GM21529 (cell line): Measurements from ENCODE around the gene CMSS1.

Experiments used
- ATAC-seq: cut with Tn5 transposase; IDR thresholded peaks from one replicate; pipeline ENCODE4 v1.9.1; 2021; ENCODE audit not compliant: unreplicated experiment

Gene CMSS1

DNA sequence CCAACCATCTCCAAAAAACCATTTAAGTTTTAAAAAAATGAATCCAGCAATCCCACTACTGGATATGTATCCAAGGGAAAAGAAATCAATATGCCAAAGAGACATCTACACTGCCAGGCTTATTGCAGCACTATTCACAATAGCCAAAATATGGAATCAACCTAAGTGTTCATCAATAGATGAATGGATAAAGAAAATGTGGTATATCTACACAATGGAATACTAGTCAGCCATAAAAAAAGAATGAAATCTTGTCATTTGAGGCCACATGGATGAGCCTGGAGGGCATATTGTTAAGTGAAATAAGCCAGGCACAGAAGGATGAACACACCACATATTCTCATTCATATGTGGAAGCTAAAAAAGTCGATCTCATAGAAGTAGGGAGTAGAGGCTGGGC, 160.6 kb downstream of the CMSS1 start:
- ATAC-seq: no peak

DNA sequence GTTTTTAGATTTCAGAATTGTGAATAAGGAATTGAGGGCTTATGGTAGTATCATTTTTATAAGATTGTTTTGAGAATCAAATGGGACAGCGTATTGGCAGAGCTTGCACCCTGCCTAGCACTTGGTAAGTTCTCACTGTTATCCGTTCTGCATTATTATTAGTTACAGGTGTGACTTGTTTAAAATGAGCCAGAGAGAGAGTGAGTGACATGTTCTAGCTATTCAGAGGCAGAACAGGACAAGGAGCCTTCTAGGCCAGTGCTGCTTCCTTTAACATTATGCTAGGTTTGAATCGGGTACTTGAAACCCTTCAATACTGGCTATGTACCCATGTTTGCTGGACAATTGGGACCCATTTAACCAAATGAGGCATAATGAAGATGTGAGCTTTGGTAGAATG, 162.9 kb downstream of the CMSS1 start:
- no peak for ATAC-seq

DNA sequence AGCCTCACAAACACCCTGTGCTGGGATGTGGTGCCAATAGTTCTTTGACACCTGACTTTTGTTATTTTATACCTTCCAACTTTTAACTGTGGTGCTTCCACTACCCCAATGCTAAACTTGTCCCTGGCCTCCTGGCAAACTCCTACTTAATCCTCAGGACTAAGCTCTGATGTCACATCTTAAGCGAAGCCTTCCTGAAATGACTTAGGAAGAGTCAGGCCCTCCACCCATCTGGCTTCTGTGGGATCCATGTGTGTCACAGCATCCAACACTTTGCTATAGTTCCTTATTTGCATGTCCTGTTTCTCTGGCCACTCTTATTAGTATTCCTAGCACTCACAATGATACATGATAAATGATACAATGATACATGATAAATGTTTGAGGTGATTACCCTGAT, 163.5 kb downstream of the CMSS1 start:
- ATAC-seq: no peak

DNA sequence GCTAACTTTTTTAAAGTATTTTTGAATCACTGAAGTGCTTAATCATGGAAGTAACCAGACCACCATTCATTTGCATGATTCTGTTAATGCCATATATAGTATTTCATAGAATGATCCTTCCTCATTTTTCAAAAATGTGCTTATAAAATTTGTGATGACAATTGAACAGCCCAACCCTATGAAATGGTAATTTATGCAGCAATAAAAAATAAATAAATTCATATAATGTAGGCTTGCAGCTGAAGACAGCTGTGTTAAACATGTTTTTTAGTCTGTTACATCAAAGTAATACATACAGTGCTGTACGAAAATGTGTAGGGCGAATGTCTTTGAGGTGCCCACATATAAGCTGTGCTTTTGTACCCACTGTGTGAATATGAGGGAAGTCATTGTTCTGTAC, 165.0 kb downstream of the CMSS1 start:
- no peak for ATAC-seq

DNA sequence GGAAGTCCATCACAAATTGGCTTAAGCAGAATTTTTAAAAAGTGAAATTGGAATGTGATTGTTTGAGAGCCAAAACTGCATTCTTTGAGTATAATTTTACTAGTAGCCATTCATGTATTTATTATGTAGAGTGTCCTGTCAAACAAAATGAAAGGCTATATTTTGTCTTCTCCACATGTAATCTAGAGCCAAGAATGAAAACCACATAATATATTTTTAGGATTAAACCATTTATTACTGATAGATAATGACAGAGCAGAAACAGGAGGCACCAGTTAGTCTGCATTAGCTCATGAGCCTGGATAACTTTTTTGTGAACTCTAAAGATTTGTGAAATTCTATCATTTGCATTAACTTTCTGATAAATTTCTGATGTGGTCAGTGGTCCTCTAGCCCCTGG, 166.5 kb downstream of the CMSS1 start:
- ATAC-seq: no peak

DNA sequence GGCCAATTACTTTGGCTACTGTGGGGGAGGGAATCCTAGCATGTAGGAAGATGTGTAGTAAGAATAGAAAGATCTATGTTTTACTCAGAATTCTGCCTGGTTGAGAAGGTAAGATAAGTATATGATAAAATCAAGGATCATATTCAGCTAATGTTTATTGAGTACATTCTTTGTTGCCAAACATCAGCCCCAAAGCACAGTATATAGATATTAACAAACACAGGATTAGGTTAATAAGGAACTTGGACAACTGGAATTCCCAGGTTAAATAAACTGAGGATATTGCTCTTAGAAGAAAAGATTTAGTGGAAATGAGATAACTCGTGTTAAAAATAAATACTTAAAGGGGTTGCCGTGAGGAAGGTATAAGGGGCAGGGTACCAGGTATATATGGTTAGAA, 167.0 kb downstream of the CMSS1 start:
- ATAC-seq: no peak

DNA sequence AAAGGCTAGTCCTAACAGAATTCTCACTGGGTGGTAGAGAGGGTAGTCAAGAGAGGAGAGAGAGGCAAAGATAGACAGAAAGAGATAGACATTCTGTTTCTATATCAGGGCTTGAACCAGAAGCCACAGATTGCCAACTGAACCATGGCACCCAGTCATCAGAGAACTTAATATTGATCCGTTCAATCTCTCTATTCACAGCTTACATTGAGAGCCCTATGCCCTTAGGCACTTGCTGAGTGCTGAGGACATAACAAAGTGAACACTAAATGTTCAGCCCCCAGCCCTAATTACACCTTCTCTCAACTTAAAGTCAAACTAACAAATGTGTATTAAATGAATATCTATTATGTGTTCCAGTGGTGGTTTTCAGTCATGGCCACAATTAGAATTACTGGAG, 172.5 kb downstream of the CMSS1 start:
- ATAC-seq: no peak

DNA sequence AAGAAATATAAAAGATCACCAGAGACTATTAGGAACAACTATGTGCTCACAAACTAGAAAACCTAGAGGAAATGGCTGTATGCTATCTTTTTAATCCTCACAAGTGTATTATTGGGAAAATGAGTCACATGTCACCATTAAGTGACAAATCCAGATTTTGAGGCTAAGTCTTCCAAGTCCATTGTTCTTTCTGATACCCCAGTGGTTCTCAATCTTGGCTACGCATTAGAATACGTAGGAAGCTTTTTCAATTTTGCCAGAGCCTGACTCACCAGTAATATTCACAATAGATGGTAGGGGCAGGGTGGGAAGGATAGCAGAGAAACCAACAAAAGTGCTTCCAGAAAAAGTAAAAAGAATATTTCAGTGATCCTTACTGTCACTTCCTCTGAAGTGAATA, 179.6 kb downstream of the CMSS1 start:
- ATAC-seq: no peak

DNA sequence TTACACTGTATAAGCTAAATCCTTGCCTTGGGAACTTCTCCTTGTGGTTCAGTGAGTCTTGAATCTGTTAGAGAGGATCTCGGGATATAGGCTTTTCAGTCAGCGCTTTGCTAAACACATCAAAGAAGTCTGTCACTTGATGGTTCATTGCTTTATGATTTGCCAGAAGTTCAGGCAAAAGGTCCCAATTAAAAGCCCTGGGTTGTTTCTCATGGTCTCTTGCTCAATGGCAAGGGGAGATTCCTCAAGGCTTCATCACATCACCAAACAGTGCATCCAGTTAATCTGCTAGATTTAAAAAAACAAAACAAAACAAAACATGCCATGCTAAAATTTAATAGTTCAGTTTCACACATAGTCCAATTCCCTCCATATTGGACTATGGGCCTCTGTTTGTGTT, 181.9 kb downstream of the CMSS1 start:
- ATAC-seq: no peak

DNA sequence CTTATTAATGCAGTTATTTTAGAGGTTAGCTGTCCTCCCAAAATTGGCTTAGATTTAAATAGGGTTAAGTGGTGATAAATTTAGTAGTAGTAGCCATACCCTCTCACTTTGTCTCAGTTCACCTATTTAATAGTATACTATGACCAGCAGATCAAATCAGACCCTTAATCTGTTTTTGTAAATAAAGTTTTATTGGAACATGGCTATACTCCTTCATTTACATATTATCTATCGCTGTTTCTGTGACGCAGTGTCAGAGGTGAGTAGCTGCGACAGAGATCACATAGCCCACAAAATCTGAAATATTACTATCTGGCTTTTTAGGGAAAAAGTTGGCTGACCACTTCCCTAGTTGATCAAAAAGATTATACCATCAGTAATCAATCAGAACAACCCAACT, 183.4 kb downstream of the CMSS1 start:
- ATAC-seq: no peak

DNA sequence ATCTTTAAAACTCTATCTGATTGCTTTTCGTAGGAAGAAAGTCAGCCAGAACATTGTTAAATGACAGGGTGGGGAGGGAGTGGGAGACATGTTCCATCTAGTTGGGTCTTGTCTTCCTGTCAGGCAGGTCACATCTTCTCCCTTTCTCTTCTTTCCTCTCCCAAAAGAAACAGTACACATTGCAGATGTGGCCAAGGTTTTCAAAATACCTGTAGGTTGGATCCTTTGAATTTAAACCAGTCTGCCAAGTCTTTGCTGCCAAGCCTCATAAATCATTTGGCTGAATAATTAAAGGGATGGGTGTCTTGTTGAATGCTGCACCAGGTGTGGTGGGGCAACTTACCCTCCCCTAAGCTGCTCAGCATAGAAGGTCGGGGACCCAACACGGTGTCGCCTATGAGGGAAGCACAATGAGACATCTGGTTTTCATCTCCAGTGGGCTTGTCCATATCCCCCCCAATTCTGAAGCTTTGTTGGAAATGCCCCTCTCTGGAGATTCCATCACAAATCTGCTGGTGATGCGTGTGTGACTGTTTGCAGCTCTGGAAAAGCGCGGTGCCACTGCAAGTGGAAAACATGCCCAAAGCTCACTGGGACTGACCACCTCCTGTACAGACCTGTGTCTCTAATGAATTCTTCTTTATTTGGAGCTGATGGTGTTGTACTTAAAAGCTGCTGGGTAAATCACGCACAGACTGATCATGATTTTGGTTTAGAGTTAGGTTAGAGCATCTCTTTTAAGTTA, 184.0 kb downstream of the CMSS1 start:
- no peak for ATAC-seq

DNA sequence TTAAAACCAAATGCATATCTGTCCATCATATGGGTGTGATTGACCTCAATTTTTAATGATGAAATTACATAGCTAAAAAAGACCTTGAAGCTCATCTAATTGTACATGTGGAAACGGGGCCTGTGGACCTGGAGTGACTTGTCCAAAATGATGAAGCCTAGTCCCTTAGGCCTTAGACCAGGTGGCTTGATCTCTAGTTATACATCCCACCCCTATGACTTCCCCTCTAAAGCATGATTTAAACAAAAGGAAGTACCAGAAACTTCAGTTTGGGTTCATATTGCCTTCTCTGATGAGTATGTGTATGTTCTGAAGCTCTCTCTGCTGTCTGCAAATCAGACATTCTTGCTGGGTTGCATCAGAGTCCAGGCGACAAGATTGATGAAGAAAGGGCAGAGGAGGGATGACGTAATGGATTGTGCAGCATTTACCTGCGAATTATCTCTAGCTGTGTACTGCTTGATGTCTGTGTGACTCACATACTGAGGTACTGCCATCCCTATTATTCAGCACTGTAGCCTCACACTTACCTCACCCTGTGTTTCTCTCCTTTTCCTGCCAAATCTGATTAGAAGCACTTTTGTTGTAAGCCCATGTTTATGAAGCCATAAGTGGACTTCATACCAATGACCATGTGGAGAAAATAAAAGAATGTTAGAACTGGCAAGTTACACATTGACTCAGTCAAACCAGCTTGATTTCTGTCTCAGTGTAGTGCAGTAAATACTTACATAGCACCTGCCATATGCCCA, 185.1 kb downstream of the CMSS1 start:
- no peak for ATAC-seq

DNA sequence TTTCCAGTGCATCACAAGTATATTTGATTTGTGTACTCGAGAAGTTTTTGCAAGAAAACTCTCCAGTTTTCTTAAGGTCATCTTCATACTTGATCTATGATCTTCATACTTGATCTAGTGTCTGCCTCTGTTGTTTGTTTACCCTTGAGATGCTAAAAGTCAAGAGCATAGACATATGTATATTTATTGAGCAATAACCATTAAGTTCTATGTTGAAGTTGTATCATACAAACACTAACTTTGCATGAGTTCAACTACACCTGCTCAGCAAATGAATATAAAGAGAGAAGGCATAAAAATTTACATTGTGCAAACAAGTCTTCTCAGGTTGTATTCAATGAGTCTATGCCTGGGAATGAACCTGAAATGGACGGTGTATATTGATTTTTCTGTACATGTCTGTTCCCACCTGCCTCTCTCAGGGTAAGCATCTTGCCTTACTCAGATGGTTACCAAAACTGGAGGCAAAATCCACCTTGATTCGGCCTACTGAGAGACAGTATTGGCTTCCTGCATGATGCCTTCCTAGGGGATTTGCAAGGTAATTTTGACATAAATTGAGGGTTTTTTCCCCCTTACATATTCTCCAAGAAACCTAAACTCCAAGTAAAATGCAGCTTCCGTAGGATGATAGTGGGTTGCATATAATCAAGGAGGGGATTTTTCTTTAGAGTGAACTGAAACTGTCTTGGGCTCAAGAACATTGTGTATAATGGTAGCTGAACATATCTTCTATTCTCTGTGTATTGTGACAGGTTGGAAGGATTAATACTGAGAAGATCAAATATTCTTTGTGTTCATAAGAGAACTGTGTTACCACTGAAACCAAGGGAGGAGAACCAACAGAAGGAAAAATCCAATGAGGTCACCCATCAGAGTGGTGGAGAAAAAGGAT, 186.2 kb downstream of the CMSS1 start:
- no peak for ATAC-seq

DNA sequence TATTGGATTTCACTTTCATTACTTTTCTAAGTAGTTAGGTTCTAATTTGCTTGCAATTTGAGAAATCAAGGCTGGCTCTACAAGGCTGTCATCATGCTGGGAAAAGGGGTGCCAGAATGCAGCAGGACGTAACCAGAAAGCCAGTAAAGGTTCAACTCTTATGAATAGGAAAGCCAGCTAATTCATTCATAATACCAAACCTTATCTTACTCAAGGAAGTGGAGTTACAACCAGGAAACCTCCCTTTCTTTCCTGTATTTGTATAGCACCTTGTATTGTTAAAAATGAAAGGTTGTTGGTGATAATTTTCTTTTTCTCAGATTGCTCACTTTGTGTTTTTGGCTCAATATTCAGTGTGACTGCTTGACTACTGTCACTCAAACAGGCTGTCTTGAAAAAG, 187.3 kb downstream of the CMSS1 start:
- no peak for ATAC-seq

DNA sequence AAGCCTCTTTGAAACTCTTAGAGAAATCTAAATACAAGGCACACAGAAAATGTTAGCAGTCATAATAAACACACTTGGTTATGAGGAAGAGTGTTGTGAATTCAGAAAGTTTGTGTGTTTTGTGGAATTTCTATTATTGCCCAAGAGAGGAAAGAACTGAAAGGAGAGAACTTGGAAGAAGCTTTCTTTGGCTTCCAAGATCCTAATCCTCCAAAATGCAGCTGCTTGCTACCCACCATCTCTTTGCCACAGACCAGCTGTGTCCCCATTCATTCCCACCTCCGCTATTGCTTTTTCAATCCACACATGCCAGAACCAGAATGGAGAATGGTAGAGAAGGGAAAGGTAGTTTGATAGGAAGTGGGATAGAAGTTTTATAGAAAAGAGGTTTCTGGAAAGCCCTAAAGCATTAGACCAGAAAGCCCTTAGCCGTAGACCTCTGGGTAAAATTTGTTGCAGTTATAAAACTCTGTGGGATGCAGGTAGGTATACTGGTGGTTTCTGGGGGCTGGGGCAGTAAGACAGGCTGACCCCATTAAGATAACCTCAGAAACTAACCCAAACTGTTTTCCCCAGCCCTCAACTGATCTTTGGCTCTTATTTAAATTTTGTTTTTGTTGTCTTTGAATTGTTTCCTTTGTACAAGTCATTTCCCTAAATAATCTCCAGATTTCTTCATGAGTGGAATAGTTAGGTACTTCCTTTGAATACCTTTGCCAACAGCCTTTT, 188.2 kb downstream of the CMSS1 start:
- ATAC-seq: no peak

DNA sequence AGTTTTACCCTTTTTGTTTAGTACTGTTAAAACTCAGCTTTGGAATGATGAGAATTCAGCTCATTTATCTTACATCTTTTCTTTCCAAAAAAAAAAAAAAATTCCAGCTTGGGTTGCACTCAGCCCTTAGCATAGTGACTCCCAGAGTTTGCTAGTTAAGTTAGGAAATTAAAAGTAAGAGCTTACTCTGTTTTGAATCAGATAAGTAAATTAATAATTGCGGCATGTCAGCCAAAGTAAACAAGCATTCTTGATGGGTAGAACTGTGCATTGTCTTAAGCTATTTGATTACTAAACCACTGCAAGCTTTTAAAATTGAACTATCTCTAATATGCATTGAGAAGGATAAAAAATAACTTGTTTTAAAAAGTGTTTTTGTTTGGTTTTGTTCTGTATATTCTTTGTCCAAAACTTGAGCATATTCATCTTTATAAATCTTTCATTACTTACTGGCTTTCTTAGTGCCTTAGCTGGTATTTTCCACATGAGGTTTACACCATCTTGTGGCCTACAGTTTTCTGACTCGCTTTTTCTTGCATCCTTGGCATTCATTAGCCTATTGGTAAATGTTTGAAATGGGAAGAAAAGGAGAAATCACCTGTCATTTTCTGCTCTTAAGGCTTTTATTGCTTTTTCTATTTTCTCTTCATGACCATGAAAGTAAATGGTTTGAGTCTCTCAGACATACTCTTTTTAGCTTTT, 189.1 kb downstream of the CMSS1 start:
- ATAC-seq: no peak

DNA sequence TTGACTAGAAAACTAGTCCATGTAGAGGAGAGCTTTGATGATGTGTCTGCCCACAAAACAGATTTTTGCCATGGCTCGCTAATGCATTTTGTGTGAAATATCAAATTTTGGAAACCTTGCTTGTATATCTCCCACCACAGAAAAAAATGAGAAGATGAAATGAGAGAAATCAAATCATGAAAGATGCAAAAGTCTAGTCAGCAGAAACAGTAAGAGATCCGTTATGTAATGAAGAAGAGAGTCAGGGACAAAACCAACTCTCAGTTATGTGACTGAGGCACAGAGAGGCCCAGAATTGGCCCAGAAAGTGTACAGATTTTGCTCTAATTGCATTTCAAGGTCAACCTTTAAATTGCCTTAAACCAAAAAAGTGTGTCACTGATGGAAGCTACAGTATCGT, 189.7 kb downstream of the CMSS1 start:
- no peak for ATAC-seq

DNA sequence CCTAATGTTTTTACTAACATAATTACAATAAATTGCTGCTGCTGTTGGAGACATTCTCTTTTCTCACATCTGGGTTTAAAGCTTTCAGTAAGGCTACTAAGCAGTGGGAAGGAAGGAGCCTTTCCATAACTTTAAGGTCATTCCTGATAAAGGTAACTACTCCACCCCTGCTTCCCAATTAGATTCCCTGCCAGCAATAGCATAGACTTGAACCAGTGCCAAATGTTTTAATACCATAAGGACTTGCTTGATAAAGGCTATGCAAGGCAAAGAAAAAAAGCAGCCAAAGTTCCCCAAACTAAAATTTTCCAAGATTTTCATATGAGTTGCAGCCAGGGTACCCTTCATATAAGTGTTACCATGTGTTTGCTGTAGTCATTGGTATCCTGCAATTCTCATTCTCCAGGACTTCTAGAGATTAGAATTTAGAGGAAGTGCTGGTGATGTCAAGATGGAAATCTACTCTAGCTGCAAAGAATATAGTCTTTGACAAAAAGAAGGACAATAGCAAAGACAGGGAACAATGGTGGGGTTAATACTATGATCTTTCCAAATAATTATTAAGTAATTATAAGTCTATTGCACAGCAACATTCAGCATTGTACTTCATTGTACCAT, 190.5 kb downstream of the CMSS1 start:
- ATAC-seq: no peak

DNA sequence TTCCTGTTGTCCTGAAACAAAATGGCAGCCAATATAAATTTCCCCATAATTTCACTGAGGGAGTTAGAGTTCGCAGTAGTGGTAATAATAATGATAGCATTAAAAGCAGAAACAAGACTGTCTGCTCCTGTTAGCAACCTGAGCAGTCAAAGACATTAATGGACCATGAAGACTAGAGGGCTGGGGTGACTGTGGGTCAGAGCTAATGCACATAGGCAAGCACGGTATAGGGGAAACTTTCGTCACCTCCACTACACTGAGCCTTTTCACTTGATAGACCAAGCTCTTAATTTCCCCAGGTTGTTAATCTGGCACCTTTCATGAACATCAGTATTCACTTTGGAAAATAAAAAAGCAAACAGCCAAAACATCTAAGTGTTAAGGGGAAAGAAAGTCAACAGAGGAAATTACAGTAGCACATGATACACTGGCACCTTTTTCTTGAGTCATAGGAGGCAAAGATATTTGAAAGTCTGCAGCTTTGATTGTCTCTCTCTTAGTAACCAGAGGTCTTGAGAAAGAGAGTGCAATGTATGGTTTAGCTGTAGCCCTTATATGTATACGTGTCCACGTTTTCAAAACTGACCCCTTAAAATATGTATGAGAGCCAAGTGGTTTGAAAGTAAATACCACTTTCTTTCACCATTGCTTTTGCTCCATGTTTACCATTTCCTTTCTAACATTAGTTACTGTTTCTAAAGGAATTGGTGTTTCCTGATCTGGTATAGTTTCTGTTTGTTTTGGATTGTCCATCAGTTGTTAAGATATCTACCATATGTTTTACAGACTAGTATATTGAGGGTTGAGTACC, 191.8 kb downstream of the CMSS1 start:
- ATAC-seq: no peak
